Erythroblast (primary cell): Measurements from ENCODE around the gene KRTAP4-9.

Experiments used
- GATA1 ChIP-seq: IDR thresholded peaks from 2 replicates; pipeline ENCODE4 v1.6.1; 2011; ENCODE audit warnings: low read depth, mild to moderate bottlenecking, control low read depth, low read length, moderate library complexity
- POLR2A ChIP-seq: IDR thresholded peaks from 2 replicates; pipeline ENCODE4 v1.6.1; 2011; ENCODE audit warnings: mild to moderate bottlenecking, low read length

GRCh38 chr17:41103896-41104295 lies 1.3 kb upstream of the KRTAP4-9 start:
- TF ChIP-seq POLR2A (no peak), GATA1 (no peak)
